Fibroblast of peridontal ligament (primary cell): Measurements from ENCODE around the gene TBC1D3D.
"Not testable (repeated sequence)": the region's sequence is repeated elsewhere in the genome, so short reads cannot be mapped to it uniquely, and the experiment has no call there.

ENCODE experiments used
- DNase-seq: peaks from one replicate; pipeline ENCODE4 v3.0.0-alpha.2; 2010; ENCODE audit errors: extremely low read depth

The TBC1D3D gene

GRCh38 chr17:38003676-38004075 lies at the start of gene TBC1D3D:
TSS of gene TBC1D3D (plus strand) at chr17:38003976. CDS start at chr17:38005561, 1,585 bp downstream.
- DNase-seq: not testable (repeated sequence)

DNA sequence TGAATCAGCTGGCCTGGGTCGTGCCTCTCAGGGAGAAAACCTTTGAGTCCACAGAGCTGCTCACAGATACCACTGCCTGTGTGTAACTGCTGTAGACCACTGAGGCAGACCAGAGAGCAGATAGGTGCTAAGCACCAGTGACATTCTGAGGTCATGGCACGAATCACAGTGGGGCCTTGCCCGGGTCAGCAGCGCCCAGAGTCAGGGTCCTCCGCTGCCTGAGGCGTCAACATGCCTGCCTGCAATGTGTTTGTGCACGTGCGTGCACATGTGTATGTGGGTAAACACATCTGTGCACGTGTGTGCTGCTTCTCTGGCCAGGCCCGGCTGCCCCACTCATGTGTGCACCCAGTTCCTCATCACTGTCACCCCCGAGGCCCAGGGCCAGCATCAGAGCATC lies 14.8 kb upstream of the TBC1D3D start, which contains the start of gene TBC1D3L:
TSS of gene TBC1D3L (minus strand) at position 101 of the 400 bp plus-strand sequence. CDS start 1,540 bp downstream, outside the sequence.
- not testable (repeated sequence) for DNase-seq
